Psoas muscle (tissue), 8 donors: ENCODE results near the gene EEF2K. TPM values are rescaled to one million over a fixed set of nuclear protein-coding genes. Genes with fewer than 3 reads are reported as not detected.

Experiments
- ATAC-seq, 4 donors: fragments of 200-7000 bp; cut with Tn5 transposase; one replicate each; pipeline ENCODE4 v1.9.1; 2020; ENCODE audit warnings: moderate library complexity in 3 of 4, mild to moderate bottlenecking in 2 of 4
- DNase-seq, 2 donors: peaks; one replicate each; pipeline ENCODE4 v3.0.0-alpha.2; 2020
- H3K27ac ChIP-seq: fragments of 200-600 bp; one replicate; pipeline ENCODE4 v1.8.0; 2022
- H3K27me3 ChIP-seq, 3 donors: fragments of 200-600 bp in 1 of 3; one replicate each; pipeline versions ENCODE4 v1.6.1 to v1.8.0; 2013 to 2022; ENCODE audit warnings: low read length in 2 of 3, mild to moderate bottlenecking in 2 of 3, moderate library complexity in 1 of 3; ENCODE audit not compliant: insufficient read depth in 3 of 3
- H3K36me3 ChIP-seq, 2 donors: fragments of 200-600 bp in 1 of 2; one replicate each; pipeline versions ENCODE4 v1.6.1 to v1.8.0; 2013 to 2022; ENCODE audit warnings: low read depth in 1 of 2, mild to moderate bottlenecking in 1 of 2, moderate library complexity in 1 of 2; ENCODE audit not compliant: insufficient read depth in 1 of 2
- H3K4me1 ChIP-seq: fragments of 200-600 bp; one replicate; pipeline ENCODE4 v1.8.0; 2022
- H3K4me3 ChIP-seq: fragments of 200-600 bp; one replicate; pipeline ENCODE4 v1.8.0; 2022; ENCODE audit warnings: mild to moderate bottlenecking
- H3K9me3 ChIP-seq: fragments of 200-600 bp; one replicate; pipeline ENCODE4 v1.8.0; 2022
- CTCF ChIP-seq: fragments of 200-600 bp; IDR thresholded peaks from one replicate; pipeline ENCODE4 v1.8.0; 2022; ENCODE audit warnings: antibody characterized with exemption
- WGBS, 3 donors: extraction: QIAGEN DNeasy Blood & Tissue Kit; methylation state at CpG; one replicate each; pipeline versions ENCODE4 v1.1.6 to v1.1.7; 2013; 5-methylcytosine and 5-hydroxymethylcytosine counted together
- intact Hi-C, 2 donors: fragments of 100-400 bp; cut with DNase I; formaldehyde crosslinking; loops; one replicate each; pipeline versions ENCODE4 v1.11.0 to v1.14.2; 2022
- polyA plus RNA-seq, 3 donors: library from polyadenylated mRNA; stranded (reverse); fragments of 200-250 nt; gene quantifications; one replicate each; pipeline ENCODE4 v1.2.3, GENCODE V29; 2013
- total RNA-seq, 4 donors: library from RNA; stranded (reverse); fragmentation: NEBNext Ultra II Directional in 2 of 4; extraction: Animal tissue kit (Norgen Biotek cat#: 25700) in 2 of 4; gene quantifications; one replicate each; pipeline versions ENCODE4 v1.2.1 to v1.2.4, GENCODE V29; 2021 to 2023
- donor health status: healthy with polysubstance abuse.
- donor health status: DM: no; HTN: no; CAD: no; lungs with moderate emphysema.
- donor health status: Bipolar disorder and iron deficiency.
- donor health status: healthy.
- donor health status: DM: yes; HTN: yes; CAD: no.
- donor health status: DM: no; HTN: no; CAD: no.
- donor health status: DM: no; HTN: no; CAD: no.
- donor health status: DM: yes; HTN: yes; CAD: no.

The EEF2K gene
- total and polyA plus RNA-seq, 7 donors, result 13.0 to 47.0 (median 29.4) TPM

- Histone ChIP-seq H3K4me3 (no peak overlapping the region), H3K27me3 (no peaks in the 10 kb centered on the region), H3K36me3 (peaks cover 0 to 92% of the 10 kb centered on the region in 2 donors), H3K9me3 (no peaks in the 10 kb centered on the region), H3K4me1 (peaks cover 3% of the 10 kb centered on the region), H3K27ac (no peak overlapping the region)
- DNase-seq (peak in 1 of 2 donors; percentile 64), ATAC-seq (peak; percentile 12 to 51 (median 35))
- WGBS, 3 donors, result 62 to 77% (median 63%) methylated on average over 18 of the region's 18 CpGs
- intact Hi-C loops, result no loop called here
- peak; percentile 60 for TF ChIP-seq CTCF
Observed at GRCh38 chr16:22318690-22319358, 112.7 kb downstream of the EEF2K start.

GRCh38 chr16:22320572-22321339, 114.7 kb downstream of the EEF2K start:
- Histone ChIP-seq H3K27me3 (no peaks in the 10 kb centered on the region), H3K27ac (no peak overlapping the region), H3K4me1 (peaks cover 3% of the 10 kb centered on the region), H3K9me3 (no peaks in the 10 kb centered on the region), H3K4me3 (no peak overlapping the region), H3K36me3 (peaks cover 0 to 92% of the 10 kb centered on the region in 2 donors)
- intact Hi-C loops, result loop anchor here (5.0 to 10.0 kb wide), 3 partner anchors 97 to 1133 kb away; no protein-coding TSS in a partner anchor
- DNase-seq (no peak), ATAC-seq (no peak)
- no peak for TF ChIP-seq CTCF
- WGBS, 3 donors, result 81 to 86% (median 81%) methylated on average over 13 of the region's 13 CpGs

- H3K27me3 ChIP-seq, result no peaks in the 10 kb centered on the region
- H3K4me3 ChIP-seq, result no peak overlapping the region
- DNase-seq (peak; percentile 70 to 78), ATAC-seq (peak; percentile 69 to 83 (median 78))
- WGBS, 3 donors, result 44 to 61% (median 45%) methylated on average over 16 of the region's 16 CpGs
- intact Hi-C loops, result loop anchor here (5.0 to 10.0 kb wide), 3 partner anchors 96 to 1134 kb away; no protein-coding TSS in a partner anchor
- no peaks in the 10 kb centered on the region for H3K9me3 ChIP-seq
- peak overlapping the region; percentile 11 for H3K27ac ChIP-seq
- TF ChIP-seq CTCF, result peak; percentile 90
- H3K36me3 ChIP-seq, result peaks cover 0 to 92% of the 10 kb centered on the region in 2 donors
- peaks cover 3% of the 10 kb centered on the region for H3K4me1 ChIP-seq
Observed at GRCh38 chr16:22321340-22322001, 115.4 kb downstream of the EEF2K start.

- DNase-seq (no peak), ATAC-seq (peak in 3 of 4 donors; percentile 10 to 36 (median 24))
- Histone ChIP-seq H3K9me3 (no peaks in the 10 kb centered on the region), H3K36me3 (peaks cover 1 to 92% of the 10 kb centered on the region in 2 donors), H3K27me3 (no peaks in the 10 kb centered on the region), H3K4me3 (no peak overlapping the region), H3K27ac (no peak overlapping the region), H3K4me1 (peaks cover 3% of the 10 kb centered on the region)
- no peak for TF ChIP-seq CTCF
- WGBS, 3 donors, result 66 to 87% (median 77%) methylated on average over 9 to 11 of the region's 11 CpGs
- intact Hi-C loops, result loop anchor here (5.0 to 10.0 kb wide), 3 partner anchors 95 to 1135 kb away; no protein-coding TSS in a partner anchor
Observed at GRCh38 chr16:22322021-22322471, 116.0 kb downstream of the EEF2K start.
